Esophagus muscularis mucosa (tissue), 4 donors: ENCODE results near the gene PSMD12. TPM values are rescaled to one million over a fixed set of nuclear protein-coding genes. Genes with fewer than 3 reads are reported as not detected.

Experiments used
- DNase-seq: peaks from one replicate; pipeline ENCODE4 v3.0.0-alpha.2; 2017; ENCODE audit errors: extremely low spot score
- H3K27ac ChIP-seq, 4 donors: fragments of 200-600 bp; sonication (generic); replicated peaks in 1 of 4; 1 replicate in 3 of 4; 2 replicates in 1 of 4; pipeline ENCODE4 v1.5.1; 2016 to 2019; ENCODE audit warnings: mild to moderate bottlenecking in 1 of 4
- H3K27me3 ChIP-seq, 4 donors: fragments of 200-600 bp; sonication (generic); one replicate each; pipeline versions ENCODE4 v1.5.1 to v1.6.0; 2016 to 2019
- H3K36me3 ChIP-seq, 4 donors: fragments of 200-600 bp; sonication (generic); one replicate each; pipeline ENCODE4 v1.5.1; 2016 to 2019
- H3K4me1 ChIP-seq, 4 donors: fragments of 200-600 bp; sonication (generic); one replicate each; pipeline ENCODE4 v1.5.1; 2016 to 2019
- H3K4me3 ChIP-seq, 4 donors: fragments of 200-600 bp; sonication (generic); 1 replicate in 2 of 4; 2 replicates in 2 of 4; pipeline ENCODE4 v1.5.1; 2016 to 2019; ENCODE audit warnings: mild to moderate bottlenecking in 4 of 4, moderate library complexity in 1 of 4
- H3K9me3 ChIP-seq, 4 donors: fragments of 200-600 bp; sonication (generic); 1 replicate in 3 of 4; 2 replicates in 1 of 4; pipeline ENCODE4 v1.5.1; 2016 to 2019
- CTCF ChIP-seq, 3 experiments: fragments of 200-600 bp in 2 of 3; fragments of 450-650 bp in 1 of 3; sonication (generic) in 2 of 3; IDR thresholded peaks; one replicate each; pipeline ENCODE4 v1.5.1; 2017 to 2019; ENCODE audit warnings: antibody characterized with exemption in 3 of 3, mild to moderate bottlenecking in 2 of 3, moderate library complexity in 1 of 3
- EP300 ChIP-seq: sonication (generic); formaldehyde crosslinking; IDR thresholded peaks from one replicate; pipeline ENCODE4 v1.6.1; 2017; ENCODE audit warnings: antibody characterized with exemption
- POLR2A ChIP-seq: fragments of 450-650 bp; IDR thresholded peaks from one replicate; pipeline ENCODE4 v1.6.1; 2017; ENCODE audit warnings: antibody characterized with exemption, moderate library complexity, mild to moderate bottlenecking, low read depth
- POLR2AphosphoS5 ChIP-seq, 2 donors: sonication (generic); formaldehyde crosslinking; IDR thresholded peaks; one replicate each; pipeline ENCODE4 v1.6.1; 2017; ENCODE audit warnings: antibody characterized with exemption in 2 of 2
- WGBS: methylation state at CpG from one replicate; pipeline ENCODE4 v1.1.5; 2018; 5-methylcytosine and 5-hydroxymethylcytosine counted together
- intact Hi-C: fragments of 100-400 bp; cut with DNase I; formaldehyde crosslinking; loops from one replicate; pipeline ENCODE4 v1.15.1; 2023
- total RNA-seq, 4 donors: library from RNA; depleted of rRNA; stranded (reverse); fragments of >200 nt; gene quantifications; one replicate each; pipeline versions ENCODE4 v1.1.0 to v1.2.1, GENCODE V29; 2016

The PSMD12 gene
- total RNA-seq, 4 donors from 2014 or later = 28.4 to 37.8 (median 30.0) TPM

GRCh38 chr17:67365738-67366192 is 612 bp downstream of the PSMD12 start:
- peak overlapping the region; percentile 77 to 97 (median 92) for H3K4me3 ChIP-seq
- peak overlapping the region; percentile 92 to 96 (median 94) for H3K27ac ChIP-seq
- TF ChIP-seq CTCF (IDR thresholded peaks at IDR 0.05) (no peak), POLR2A (no peak), EP300 (no peak), POLR2AphosphoS5 (IDR thresholded peaks at IDR 0.05) (no peak)
- peaks cover 44 to 56% (median 55%) of the 10 kb centered on the region in 4 donors for H3K4me1 ChIP-seq
- intact Hi-C loops = loop anchor here (5.0 to 10.0 kb wide), 2 partner anchors 121 to 457 kb away; partner anchors contain the start of gene HELZ
- peaks cover 0 to 4% (median 2%) of the 10 kb centered on the region in 4 donors for H3K36me3 ChIP-seq
- WGBS = under 1% methylated on average over 9 of the region's 11 CpGs
- H3K27me3 ChIP-seq = no peaks in the 10 kb centered on the region
- DNase-seq = no peak
- no peaks in the 10 kb centered on the region for H3K9me3 ChIP-seq

- Histone ChIP-seq H3K4me1 (peaks cover 48 to 63% (median 61%) of the 10 kb centered on the region in 4 donors), H3K27ac (peak overlapping the region; percentile 92 to 96 (median 94)), H3K9me3 (no peaks in the 10 kb centered on the region), H3K4me3 (peak overlapping the region; percentile 77 to 97 (median 92)), H3K36me3 (peaks cover 0 to 9% (median 2%) of the 10 kb centered on the region in 4 donors), H3K27me3 (no peaks in the 10 kb centered on the region)
- no peak for TF ChIP-seq CTCF (IDR thresholded peaks at IDR 0.05)
- no peak for TF ChIP-seq POLR2AphosphoS5 (IDR thresholded peaks at IDR 0.05)
- TF ChIP-seq EP300 = no peak
- no peak for TF ChIP-seq POLR2A
- WGBS = 70% methylated on average over 26 of the region's 26 CpGs
- intact Hi-C loops = loop anchor here (5.0 to 10.0 kb wide), 2 partner anchors 120 to 457 kb away; partner anchors contain the start of gene HELZ
- DNase-seq = no peak
Observed at GRCh38 chr17:67364847-67365737, 1.3 kb downstream of the PSMD12 start.

- H3K36me3 ChIP-seq = peaks cover 0 to 19% (median 8%) of the 10 kb centered on the region in 4 donors
- no peaks in the 10 kb centered on the region for H3K9me3 ChIP-seq
- WGBS = 95% methylated on average over 9 of the region's 9 CpGs
- H3K4me3 ChIP-seq = no peak overlapping the region
- peaks cover 64 to 87% (median 79%) of the 10 kb centered on the region in 4 donors for H3K4me1 ChIP-seq
- H3K27me3 ChIP-seq = no peaks in the 10 kb centered on the region
- TF ChIP-seq CTCF (IDR thresholded peaks at IDR 0.05) (no peak), POLR2AphosphoS5 (IDR thresholded peaks at IDR 0.05) (no peak), POLR2A (no peak), EP300 (no peak)
- DNase-seq = no peak
- intact Hi-C loops = loop anchor here (10.0 kb wide), 1 partner anchor 117 kb away; the partner anchor contains the start of gene HELZ
- no peak overlapping the region for H3K27ac ChIP-seq
Observed at GRCh38 chr17:67362173-67362572, 4.2 kb downstream of the PSMD12 start.

- peaks cover 64 to 84% (median 73%) of the 10 kb centered on the region in 4 donors for H3K4me1 ChIP-seq
- intact Hi-C loops = loop anchor here (10.0 kb wide), 1 partner anchor 116 kb away; the partner anchor contains the start of gene HELZ
- peak overlapping the region in 3 of 4 donors; percentile 22 to 41 (median 29) for H3K27ac ChIP-seq
- no peak for DNase-seq
- H3K27me3 ChIP-seq = no peaks in the 10 kb centered on the region
- no peaks in the 10 kb centered on the region for H3K9me3 ChIP-seq
- H3K4me3 ChIP-seq = no peak overlapping the region
- H3K36me3 ChIP-seq = peaks cover 5 to 30% (median 18%) of the 10 kb centered on the region in 4 donors
- 100% methylated on average over 1 of the region's 1 CpG for WGBS
- TF ChIP-seq CTCF (IDR thresholded peaks at IDR 0.05) (no peak), POLR2A (no peak), EP300 (no peak), POLR2AphosphoS5 (IDR thresholded peaks at IDR 0.05) (no peak)
Observed at GRCh38 chr17:67360880-67361279, 5.5 kb downstream of the PSMD12 start.
